OCI-LY1 (cell line): ENCODE measurements around the gene ETV1.

Experiments
- CTCF ChIP-seq: fragments of 200-600 bp; sonication (generic), shearing (Covaris generic); IDR thresholded peaks from 2 replicates; pipeline ENCODE4 v1.5.1; 2017; ENCODE audit warnings: mild to moderate bottlenecking, antibody characterized with exemption, low read length, moderate library complexity, mixed read lengths
- EZH2 ChIP-seq: fragments of 200-600 bp; sonication (generic), shearing (Covaris generic); IDR thresholded peaks from 2 replicates; pipeline ENCODE4 v1.8.0; 2017; ENCODE audit warnings: borderline replicate concordance, mixed run types, mild to moderate bottlenecking, antibody characterized with exemption, low read length, moderate library complexity, mixed read lengths

- TF ChIP-seq CTCF: no peak
- TF ChIP-seq EZH2: no peak
These were observed 40.0 kb downstream of the ETV1 start for GRCh38 chr7:13949445-13949844.
